ENCODE measurements around the gene FBXO48. TPM values are rescaled to one million over a fixed set of nuclear protein-coding genes. Genes with fewer than 3 reads are reported as not detected.

FBXO48 gene
- total RNA-seq, 4 donors from 2014 or later, result 0.60 to 2.6 (median 2.2) TPM

DNA sequence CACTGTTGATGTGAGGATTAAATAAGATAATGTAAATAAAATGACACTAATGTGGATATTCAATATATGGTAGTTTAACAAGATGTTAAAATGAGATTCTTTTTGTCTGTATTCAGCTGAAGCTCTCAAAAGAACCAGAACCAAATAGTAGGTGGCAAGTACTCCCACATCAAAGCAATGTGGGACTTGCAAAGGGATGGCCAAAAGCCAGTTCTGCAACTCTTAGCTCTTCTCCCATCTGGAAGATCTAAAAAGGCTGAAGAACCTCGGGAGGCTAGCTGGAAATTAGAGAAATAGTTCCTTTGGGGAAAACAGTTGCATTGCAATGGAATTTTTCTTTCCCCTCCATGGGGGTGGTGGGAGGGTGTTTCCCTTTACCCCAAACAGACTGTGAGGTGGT is 48.7 kb downstream of the FBXO48 start:
- Histone ChIP-seq H3K9me3 (no peaks in the 10 kb centered on the region), H3K27me3 (no peaks in the 10 kb centered on the region), H3K36me3 (no peaks in the 10 kb centered on the region), H3K4me3 (no peak overlapping the region), H3K4me1 (no peaks in the 10 kb centered on the region), H3K27ac (no peak overlapping the region)
- intact Hi-C loops (cut with DNase I; ENCODE audit: low total_unique reads), result no loop called here
- TF ChIP-seq EP300 (IDR thresholded peaks at IDR 0.05; ENCODE audit: low read depth) (no peak), POLR2AphosphoS5 (IDR thresholded peaks at IDR 0.05) (no peak), POLR2A (IDR thresholded peaks at IDR 0.05) (no peak)
- TF ChIP-seq, protein P1, sequence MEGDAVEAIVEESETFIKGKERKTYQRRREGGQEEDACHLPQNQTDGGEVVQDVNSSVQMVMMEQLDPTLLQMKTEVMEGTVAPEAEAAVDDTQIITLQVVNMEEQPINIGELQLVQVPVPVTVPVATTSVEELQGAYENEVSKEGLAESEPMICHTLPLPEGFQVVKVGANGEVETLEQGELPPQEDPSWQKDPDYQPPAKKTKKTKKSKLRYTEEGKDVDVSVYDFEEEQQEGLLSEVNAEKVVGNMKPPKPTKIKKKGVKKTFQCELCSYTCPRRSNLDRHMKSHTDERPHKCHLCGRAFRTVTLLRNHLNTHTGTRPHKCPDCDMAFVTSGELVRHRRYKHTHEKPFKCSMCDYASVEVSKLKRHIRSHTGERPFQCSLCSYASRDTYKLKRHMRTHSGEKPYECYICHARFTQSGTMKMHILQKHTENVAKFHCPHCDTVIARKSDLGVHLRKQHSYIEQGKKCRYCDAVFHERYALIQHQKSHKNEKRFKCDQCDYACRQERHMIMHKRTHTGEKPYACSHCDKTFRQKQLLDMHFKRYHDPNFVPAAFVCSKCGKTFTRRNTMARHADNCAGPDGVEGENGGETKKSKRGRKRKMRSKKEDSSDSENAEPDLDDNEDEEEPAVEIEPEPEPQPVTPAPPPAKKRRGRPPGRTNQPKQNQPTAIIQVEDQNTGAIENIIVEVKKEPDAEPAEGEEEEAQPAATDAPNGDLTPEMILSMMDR (IDR thresholded peaks at IDR 0.05), result no peak
- DNase-seq, result no peak
- 52% methylated on average over 1 of the region's 1 CpG; no CpG with 5 or more reads in 1 of the 2 donors for WGBS, 2 donors (ENCODE audit: low coverage in 1 of 2)
- in situ Hi-C loops (cut with MboI; ENCODE audit: low pct_ligation_motif_present in 1 of 4, low pct_unique_long_range_greater_than_20kb in 1 of 4, low sequenced_read_pairs in 3 of 4), result no loop called here

DNA sequence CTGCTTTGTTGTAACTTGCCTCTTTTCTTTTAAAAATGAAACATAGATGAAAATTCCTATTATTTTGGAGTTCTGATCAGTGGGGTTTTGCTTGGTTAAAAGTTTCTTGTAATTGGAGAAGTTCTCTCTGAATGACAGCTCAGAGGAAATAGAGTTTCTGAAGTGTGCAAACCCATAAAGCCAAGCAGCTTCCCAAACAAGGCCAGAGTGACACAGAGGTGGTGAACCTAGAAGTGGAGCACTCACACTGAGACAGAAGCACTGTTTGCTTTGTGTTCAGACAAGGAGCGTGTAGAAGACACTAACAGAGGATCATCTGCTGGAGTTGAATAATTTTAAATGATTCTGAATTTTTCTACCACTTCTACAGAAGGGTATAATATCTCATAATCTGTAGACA is 49.2 kb downstream of the FBXO48 start:
- DNase-seq, result no peak
- H3K9me3 ChIP-seq, result no peaks in the 10 kb centered on the region
- H3K4me3 ChIP-seq, result no peak overlapping the region
- TF ChIP-seq POLR2A (IDR thresholded peaks at IDR 0.05), result no peak
- TF ChIP-seq POLR2AphosphoS5 (IDR thresholded peaks at IDR 0.05), result no peak
- TF ChIP-seq, protein P1 (IDR thresholded peaks at IDR 0.05), result no peak
- in situ Hi-C loops (cut with MboI; ENCODE audit: low pct_ligation_motif_present in 1 of 4, low pct_unique_long_range_greater_than_20kb in 1 of 4, low sequenced_read_pairs in 3 of 4) (no loop called here), intact Hi-C loops (cut with DNase I; ENCODE audit: low total_unique reads) (no loop called here)
- no peaks in the 10 kb centered on the region for H3K4me1 ChIP-seq
- H3K27me3 ChIP-seq, result no peaks in the 10 kb centered on the region
- no peak overlapping the region for H3K27ac ChIP-seq
- WGBS, 2 donors (ENCODE audit: low coverage in 1 of 2), result 53 to 58% methylated on average over 1 of the region's 1 CpG
- no peaks in the 10 kb centered on the region for H3K36me3 ChIP-seq

DNA sequence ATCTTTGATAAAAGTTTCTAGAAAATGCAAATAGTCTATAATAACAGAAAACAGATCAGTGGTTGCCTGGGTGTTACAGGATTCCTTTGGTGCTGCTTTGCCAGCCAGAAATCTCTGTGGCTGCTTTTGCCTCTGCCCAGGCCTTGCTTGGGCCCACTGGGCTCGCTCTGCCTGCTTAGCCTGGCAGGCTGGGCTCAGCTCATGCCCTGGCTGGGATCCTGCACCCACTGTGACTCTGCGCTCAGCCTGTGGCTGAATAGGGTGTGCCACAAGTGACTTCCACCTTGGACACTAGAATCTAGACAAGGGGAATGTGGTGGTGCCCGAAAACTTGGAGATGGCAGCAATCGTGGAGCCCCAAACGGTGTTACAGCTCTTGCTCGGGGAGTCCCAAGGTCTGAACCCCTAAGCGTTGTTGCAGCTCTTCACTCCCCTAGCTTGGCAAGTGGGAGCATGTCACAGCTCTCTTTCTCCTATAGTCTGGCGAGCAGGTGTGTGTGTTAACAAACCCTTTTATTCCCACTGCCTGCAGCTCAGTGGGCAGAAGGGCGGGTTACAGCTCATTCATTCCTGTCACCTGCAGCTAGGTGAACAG is 50.9 kb downstream of the FBXO48 start:
- TF ChIP-seq, protein P1 (IDR thresholded peaks at IDR 0.05), result no peak
- TF ChIP-seq POLR2AphosphoS5 (IDR thresholded peaks at IDR 0.05) (no peak), POLR2A (IDR thresholded peaks at IDR 0.05) (no peak)
- Histone ChIP-seq H3K27ac (no peak overlapping the region), H3K4me3 (no peak overlapping the region), H3K4me1 (no peaks in the 10 kb centered on the region), H3K36me3 (no peaks in the 10 kb centered on the region), H3K27me3 (no peaks in the 10 kb centered on the region), H3K9me3 (no peaks in the 10 kb centered on the region)
- intact Hi-C loops (cut with DNase I; ENCODE audit: low total_unique reads), result no loop called here
- WGBS, 2 donors (ENCODE audit: low coverage in 1 of 2), result 96 to 100% methylated on average over 2 to 8 of the region's 9 CpGs
- in situ Hi-C loops (cut with MboI; ENCODE audit: low pct_ligation_motif_present in 1 of 4, low pct_unique_long_range_greater_than_20kb in 1 of 4, low sequenced_read_pairs in 3 of 4), result no loop called here
- no peak for DNase-seq

DNA sequence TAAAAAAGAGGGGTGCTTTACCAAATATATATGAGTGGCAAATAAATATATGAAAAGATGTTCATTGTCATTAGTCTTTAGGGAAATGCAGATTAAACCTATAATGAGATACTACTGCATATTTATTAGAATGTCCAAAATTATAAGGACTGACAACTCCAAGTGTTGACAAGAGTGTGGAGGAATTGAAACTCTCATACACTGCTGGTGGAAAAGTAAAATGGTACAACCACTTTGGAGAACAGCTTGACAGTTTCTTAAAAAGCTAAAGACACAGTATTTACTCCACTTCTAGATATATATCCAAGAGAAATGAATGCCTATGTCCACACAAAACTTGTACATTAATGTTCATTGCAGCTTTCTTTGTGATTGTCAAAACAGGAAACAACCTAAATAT is 51.6 kb downstream of the FBXO48 start:
- DNase-seq, result no peak
- in situ Hi-C loops (cut with MboI; ENCODE audit: low pct_ligation_motif_present in 1 of 4, low pct_unique_long_range_greater_than_20kb in 1 of 4, low sequenced_read_pairs in 3 of 4) (no loop called here), intact Hi-C loops (cut with DNase I; ENCODE audit: low total_unique reads) (no loop called here)
- no peak for TF ChIP-seq POLR2AphosphoS5 (IDR thresholded peaks at IDR 0.05)
- TF ChIP-seq, protein P1 (IDR thresholded peaks at IDR 0.05), result no peak
- Histone ChIP-seq H3K27me3 (no peaks in the 10 kb centered on the region), H3K27ac (no peak overlapping the region), H3K4me1 (no peaks in the 10 kb centered on the region), H3K9me3 (no peaks in the 10 kb centered on the region), H3K4me3 (no peak overlapping the region), H3K36me3 (no peaks in the 10 kb centered on the region)
